Activated T-cell treated with anti-CD3 and anti-CD28 coated beads for 4 hours (primary cell): ENCODE data around the gene CDH3.

Experiments used
- DNase-seq: peaks from one replicate; pipeline ENCODE4 v3.0.0-alpha.2; 2020

CDH3 gene

DNA sequence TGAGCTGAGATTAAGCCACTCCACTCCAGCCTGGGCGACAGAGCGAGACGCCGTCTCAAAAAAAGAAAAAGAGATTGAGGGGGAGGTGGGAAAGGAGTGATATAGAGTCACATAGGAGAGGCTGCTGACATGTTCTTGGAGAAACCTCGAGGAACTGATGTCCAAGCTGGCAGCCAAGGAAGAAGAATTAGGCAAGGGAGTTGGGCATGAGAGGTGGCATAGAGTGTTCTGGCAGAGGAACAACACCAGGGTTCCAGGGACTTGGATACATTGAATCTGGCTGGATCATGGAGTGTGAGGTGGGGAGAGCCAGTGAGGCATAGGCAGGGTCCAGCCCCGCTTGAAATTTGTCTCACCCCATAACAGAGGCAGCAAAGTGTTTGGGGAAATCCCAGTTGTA, 10.7 kb downstream of the CDH3 start:
- no peak for DNase-seq

DNA sequence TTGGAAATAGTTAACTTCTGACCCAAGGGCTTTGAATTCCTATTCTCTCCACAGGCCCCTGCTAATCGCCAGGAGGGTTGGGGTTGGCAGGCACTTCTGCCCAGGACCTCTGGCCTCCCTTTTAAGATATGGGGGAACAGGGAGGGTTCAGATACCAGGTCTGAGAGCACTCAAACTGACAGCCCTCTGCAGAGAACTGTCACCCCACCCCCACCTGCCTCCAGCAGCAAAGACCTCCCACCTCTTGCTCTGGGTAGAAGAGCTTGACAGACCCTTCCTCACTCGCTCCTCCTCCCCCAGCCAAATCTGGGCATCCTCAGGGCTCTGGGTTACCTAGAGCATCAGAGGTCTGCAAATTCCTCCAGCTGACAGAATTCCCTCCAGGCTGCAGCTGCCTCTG, 11.6 kb downstream of the CDH3 start:
- DNase-seq, result no peak

DNA sequence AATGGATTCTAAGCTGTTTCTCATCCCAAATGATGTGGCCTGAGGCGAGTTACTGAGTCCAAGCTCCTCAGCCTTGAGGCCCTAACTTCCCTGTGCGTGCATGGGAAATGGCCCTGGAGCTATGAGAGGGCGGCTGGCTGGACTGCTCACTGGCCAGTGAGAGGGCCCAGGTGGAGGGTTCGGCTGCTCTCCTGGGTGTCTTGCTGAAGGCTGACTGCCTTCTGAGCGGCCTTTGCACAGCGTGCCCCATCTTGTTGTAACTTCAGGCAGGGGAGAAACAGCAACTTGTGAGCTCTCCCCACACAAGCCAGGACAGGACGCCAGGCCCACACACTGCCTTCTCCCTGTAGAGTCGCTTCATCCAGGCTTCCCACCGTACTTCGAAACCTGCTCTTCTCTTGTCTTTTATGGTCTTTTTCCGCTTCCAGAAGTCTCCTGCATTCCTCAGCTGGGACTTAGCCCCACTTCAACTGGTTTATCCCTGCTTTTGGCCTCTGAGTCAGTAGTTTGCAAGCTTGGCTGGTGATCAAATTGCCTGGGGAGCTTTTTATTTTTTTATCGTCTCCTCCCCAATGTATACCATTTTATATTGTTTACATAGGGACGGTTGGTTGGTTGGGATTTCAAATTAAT, 13.3 kb downstream of the CDH3 start:
- no peak for DNase-seq

DNA sequence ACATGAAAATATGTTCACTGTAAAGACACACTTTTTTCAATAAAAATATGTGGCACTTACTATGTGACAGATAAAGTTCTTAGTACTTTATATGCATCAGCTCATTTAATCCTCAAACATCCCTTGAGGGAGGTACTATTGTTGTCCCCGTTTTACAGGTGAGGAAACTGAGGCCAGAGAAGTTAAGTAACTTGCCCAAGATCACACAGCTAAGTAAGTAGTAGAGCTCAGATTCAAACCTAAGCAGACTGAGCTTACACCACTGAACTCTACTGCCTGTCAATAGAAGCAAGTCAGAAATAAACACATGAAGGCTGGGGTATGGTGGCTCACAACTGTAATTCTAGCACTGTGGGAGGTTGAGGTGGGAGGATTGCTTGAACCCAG, 13.9 kb downstream of the CDH3 start:
- DNase-seq, result no peak

DNA sequence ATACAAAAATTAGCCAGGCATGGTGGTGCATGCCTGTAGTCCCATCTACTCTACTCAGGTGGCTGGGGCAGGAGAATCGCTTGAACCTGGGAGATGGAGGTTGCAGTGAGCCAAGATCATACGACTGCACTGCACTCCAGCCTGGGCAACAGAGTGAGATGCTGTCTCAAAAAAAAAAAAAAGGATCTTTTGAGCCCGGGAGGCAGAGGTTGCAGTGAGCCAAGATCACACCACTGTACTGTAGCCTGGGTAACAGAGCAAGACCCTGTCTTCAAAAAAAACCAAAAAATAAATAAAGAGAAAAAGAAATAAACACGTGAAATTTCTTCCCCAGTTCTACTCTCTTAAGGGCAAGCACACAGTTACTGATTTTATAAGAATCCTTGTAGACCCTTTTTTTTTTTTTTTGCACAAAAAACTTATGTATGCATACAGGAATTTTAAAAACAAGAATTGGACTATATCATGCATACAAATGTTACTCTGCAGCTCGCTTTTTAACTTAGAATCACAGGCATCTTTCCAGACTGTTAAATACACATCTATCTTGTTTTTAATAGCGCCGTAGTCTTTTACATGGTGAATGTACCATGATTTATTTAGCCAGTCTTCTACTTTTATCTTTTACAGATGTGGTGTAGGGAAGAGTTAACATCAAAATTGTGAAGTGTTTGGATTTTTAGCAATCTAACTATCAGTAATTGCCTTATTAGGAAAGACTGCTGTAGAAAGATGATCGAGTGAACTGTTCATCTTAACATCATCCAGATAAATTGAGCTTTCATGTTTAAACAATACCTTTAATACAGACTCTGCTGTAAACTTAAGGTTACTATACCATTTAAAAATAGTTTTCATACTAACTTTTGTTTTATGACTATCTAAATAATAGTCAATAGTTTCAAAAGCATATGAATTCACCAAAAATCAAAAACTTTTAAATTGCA, 14.6 kb downstream of the CDH3 start:
- DNase-seq, result no peak

DNA sequence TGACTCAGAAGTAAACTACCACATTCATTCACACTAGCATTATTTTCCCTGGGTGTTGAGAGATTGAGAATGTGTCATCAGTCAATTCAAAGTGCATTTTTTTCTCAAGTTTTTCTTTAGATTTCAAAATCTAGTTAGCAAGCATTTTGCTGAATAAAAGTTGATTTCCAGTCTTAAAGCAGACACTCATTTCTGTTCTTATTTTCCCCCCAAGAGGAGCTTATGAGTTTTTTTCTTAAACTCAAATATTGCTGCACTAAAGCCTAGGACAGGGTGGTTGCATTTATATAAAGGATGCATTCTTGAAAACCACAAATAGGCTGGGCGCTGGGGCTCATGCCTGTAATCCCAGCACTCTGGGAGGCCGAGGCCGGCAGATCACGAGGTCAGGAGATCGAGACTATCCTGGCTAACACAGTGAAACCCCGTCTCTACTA, 15.3 kb downstream of the CDH3 start:
- no peak for DNase-seq

DNA sequence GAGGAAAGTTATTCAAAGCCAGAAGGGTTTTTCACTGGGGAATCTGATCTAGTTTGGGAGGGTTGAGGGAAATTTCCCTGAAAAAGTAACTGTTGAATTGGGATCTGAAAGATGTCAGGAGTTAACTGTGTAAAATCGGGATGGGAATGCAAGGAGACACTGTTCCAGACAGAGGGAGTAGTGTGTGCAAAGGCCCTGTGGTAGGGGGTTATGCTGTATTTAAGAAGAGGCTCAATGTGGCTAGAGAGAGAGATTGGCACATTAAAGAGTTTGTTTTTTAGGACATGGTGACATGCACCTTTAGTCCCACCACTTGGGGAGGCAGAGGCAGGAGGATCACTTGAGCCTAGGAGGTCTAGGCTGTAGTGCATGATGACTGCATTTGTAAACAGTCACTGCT, 16.9 kb downstream of the CDH3 start:
- no peak for DNase-seq

DNA sequence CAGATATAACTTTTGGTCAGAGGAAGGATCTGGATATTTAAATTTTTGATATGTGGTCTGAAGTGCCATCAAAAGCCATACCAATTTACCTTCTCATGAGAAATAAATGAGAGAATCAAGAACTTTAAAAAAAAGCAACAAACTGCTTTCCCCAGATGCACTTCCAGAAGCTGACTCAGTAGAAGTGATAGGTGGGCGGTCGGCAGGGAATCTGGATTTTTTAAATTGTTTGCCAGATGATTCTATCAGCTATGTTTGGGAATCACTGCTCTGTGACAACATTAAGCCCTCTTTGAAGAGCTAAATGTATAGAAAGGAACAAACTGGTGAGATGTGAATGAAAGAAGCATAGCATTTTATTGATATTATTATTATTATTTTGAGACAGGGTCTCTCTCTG, 19.2 kb downstream of the CDH3 start:
- DNase-seq, result no peak

DNA sequence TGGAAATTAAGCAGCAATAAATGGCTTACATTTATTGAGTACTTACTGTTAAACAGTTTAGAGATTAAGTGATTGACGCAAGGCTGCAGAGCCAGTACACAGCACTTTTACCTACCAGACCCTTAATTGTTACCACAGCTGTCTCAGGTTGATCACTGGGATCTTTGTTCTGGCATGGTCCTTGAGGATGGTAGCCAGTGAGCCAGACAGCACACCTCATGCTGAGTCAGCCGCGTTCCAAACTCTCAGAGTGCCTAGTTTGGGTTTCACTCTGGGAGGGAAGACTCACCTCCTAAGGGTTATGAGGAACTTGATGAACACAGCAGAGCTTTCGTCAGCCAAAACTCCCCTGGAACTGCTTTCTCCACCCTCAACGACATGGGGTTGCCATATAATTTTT, 20.4 kb downstream of the CDH3 start:
- no peak for DNase-seq

DNA sequence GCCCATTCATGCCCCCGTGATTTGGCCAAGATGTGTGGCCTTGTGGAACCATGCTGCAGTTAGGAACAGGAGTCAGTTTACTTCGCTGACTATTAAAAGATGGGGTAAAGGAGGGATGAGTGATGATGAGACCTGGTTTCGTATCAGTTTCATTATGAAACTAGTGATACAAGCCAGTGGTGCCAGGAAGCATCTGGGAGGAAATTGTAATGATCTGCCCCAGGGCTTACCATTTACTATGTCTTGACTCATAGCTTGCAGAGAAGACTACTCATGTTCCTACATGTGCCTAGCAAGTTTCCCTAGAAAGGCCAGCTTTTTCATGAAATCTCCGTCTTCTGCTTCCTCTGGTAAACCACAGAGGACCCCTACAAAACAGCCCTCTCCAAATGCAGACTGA, 23.2 kb downstream of the CDH3 start:
- DNase-seq, result no peak

DNA sequence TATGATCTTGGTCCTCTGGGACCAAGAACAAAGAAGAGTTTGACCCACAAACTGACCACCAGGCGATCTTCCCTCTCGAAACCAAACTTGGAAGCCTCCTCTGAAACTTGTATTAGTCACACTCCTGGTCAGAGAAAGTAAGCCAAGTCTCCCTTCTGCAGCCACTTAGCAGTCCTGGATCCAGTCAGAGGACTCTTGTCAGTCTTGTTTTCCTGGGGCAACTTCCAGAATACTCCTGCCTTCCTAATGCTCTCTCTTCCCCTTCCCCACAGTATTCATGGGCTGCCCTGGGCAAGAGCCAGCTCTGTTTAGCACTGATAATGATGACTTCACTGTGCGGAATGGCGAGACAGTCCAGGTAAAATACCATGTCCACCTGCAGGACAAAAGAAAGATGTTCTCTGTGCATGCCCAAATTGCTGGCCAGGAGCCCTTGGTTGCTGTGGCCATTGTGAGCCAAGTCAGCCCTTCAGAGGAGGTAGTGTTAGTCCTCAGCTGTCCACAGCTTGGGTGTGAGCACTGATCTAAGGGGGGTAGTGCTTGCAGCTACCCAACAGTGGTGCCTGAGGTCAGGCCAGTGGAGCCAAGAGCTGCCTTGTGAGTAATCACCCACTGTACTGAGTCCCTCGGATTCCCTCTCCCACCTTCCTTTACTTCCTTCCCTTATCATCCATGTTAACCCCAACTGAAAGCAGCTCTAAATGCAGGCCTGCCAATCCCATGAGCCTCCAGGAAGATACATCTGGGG, 31.2 kb downstream of the CDH3 start:
- DNase-seq, result no peak

DNA sequence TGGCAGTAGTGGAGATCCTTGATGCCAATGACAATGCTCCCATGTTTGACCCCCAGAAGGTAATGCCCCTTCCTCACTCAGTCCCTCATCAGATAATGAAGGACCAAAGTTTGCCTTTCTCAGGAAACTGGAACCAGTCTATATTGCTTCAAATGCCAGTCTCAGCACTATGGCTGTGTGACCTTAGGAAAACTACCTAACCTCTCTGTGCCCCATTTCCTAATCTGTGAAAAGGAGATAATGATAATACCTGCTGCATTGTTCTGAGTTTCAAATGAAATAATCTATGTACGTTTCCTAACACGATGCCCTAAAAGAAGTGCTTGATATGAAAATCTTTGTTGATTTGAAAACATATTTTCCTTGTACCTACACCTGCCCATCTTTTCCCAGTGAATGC, 35.9 kb downstream of the CDH3 start:
- DNase-seq, result no peak

DNA sequence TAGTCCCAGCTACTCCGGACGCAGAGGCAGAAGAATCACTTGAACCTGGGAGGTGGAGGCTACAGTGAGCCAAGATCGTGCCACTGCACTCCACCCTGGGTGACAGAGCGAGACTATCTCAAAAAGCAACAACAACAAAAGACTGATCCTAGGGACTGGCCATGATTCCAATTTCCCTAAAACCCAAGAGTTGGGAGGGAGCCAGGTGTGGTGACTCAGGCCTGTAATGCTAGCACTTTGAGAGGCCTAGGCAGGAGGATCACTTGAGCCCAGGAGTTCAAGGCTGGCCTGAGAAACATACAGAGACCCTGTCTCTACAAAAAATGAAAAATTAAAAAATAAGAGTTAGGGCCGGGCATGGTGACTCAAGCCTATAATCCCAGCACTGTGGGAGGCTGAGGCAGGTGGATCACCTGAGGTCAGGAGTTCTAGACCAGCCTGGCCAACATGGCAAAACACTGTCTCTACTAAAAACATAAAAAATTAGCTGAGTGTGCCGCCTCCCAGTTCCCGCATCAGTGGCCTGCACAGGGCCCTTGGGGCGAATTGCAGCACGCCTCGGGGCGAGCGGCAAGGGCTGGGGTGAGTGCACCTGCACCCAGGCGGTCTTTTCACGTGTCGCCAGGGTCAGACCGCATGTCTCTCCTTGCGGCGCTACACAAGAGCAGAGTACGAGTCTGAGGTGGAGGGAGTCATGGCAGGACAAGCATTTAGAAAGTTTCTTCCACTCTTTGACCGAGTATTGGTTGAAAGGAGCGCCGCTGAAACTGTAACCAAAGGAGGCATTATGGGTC, 40.8 kb downstream of the CDH3 start:
- DNase-seq, result no peak

DNA sequence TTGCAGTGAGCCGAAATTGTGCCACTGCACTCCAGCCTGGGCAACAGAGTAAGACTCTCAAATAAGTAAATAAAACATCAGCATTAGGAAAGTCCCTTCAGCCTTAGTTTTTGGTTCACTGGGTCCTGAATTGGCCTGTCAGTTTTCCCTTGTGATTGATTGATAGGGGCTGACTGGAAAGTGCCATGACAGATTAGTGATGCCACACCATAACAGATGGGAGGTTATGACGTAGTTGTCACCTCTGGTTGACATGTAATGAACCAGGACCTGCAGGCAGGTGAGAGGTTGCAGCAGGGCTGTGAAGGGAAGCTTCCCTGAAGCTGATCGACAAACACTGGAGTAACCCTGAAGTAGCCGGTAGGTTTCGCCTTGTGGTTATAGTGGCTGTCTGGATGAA, 41.8 kb downstream of the CDH3 start:
- no peak for DNase-seq

DNA sequence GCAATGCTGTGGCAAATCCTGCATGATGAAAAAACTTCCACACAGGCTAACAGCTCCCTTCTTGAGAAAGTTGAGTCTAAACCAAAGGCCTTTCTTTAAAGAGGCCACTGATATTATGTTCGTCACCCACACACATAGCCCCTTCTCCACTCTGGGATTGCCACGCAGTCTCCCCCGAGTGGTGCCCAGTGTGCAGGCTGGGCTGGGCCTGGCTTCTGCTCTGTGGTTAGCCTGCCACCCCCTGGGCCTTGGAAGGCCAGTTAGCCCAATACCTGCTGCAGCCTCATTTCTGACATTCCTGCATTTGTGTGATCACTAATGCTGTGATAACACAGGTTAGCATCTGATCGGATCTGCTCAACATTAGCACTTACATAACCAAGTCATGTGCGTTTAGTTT, 44.8 kb downstream of the CDH3 start:
- no peak for DNase-seq

DNA sequence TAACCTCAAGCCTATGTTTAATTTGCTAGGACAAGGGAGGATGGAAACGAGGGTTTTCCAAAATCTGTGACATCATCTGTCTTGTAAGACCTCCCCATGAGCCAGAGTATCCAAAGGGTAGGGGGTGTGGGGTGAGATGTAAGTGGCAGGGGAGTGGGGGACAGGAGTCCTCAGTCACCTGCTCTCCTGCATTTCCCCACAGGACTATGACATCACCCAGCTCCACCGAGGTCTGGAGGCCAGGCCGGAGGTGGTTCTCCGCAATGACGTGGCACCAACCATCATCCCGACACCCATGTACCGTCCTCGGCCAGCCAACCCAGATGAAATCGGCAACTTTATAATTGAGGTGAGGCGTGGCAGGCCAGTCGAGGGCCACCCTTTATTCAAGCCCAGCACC, 50.5 kb downstream of the CDH3 start:
- DNase-seq, result no peak

DNA sequence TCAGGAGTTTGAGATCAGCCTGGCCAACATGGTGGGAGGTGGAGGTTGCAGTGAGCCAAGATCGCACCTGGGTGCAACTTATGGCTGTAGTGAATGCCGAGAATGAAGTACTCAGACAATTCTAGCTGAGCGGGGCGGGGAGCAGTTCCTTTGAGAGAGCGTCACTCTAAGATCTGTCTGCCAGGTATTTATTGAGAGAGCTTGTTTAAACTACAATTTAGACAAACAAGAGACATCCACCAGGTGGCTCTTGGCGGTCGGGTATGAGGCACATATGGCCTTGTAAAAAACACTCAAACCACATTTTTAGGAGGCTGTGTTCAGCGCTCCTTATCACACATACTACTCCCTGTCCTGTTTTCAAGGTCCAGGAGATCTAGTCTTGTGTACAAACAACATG, 51.4 kb downstream of the CDH3 start:
- DNase-seq, result no peak

DNA sequence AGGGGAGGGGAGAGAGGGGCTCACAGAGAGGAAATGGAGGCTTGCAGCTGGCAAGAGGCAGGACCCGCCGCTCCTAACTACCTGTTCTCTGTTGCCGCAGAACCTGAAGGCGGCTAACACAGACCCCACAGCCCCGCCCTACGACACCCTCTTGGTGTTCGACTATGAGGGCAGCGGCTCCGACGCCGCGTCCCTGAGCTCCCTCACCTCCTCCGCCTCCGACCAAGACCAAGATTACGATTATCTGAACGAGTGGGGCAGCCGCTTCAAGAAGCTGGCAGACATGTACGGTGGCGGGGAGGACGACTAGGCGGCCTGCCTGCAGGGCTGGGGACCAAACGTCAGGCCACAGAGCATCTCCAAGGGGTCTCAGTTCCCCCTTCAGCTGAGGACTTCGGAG, 53.0 kb downstream of the CDH3 start:
- no peak for DNase-seq

DNA sequence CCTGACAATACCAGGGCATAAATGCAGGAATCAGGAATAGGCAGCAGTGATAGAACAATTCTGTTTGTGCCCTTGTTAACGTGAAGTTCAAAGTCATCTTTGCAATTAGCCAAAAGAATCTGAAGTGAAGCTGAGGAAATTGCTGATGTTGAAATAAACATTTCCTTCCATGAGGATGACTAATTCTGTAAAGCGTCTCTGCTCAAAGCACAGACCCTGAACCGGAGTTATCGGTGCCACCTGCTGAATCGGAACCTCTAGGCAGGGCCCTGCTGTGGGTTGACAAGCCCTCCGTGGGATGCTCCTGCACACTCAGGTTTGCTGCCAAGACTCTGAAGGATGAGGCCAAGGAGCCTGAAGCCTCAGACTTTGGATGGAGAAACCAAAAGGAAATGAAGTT, 55.0 kb downstream of the CDH3 start:
- DNase-seq, result no peak

DNA sequence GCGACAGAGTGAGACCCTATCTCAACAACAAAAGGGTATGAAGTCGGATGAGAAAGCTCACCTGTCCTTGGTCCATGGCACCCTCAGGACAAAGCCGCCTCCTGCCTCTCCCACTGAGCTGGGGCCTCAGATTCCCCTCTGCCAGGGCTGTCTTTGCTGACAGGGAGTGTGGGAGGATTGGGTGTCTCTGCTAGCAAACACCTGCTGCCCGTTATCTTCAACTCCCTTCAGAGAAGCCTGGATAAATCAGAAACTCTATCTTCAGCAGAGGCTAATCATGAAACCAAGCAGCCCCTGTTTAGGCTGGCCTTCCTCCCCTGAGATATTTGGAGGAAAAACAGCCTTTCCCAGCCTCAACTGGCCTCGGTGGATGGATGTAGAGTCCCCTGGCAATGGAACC, 55.7 kb downstream of the CDH3 start:
- no peak for DNase-seq

DNA sequence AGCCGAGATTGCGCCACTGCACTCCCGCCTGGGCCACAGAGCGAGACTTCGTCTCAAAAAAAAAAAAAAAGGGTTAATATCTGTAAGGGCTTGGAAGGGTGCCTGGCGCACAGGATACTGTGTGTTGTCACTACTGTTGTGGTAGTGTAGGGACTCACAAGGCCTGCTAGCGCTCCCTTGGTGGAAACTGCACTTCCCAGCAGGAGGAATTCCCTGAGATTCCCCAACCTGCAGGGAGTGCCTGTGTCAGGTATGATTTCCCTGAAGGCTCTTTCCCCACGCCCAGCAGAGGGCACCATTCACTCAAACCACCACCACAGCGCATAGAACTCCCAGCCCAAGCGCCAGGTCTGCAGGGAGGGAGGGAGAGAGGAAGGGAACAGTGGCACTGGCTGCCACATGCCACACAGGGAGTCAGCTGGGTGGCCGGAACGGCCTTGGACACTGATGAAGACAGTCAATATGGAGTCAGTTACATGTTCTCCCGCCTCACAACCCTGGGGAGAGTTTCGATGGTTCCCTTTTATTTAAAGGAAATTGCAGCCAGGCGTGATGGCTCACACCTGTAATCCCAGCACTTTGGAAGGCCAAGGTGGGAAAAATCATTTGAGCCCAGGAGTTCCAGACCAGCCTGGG, 59.2 kb downstream of the CDH3 start:
- peak; percentile 33 for DNase-seq

DNA sequence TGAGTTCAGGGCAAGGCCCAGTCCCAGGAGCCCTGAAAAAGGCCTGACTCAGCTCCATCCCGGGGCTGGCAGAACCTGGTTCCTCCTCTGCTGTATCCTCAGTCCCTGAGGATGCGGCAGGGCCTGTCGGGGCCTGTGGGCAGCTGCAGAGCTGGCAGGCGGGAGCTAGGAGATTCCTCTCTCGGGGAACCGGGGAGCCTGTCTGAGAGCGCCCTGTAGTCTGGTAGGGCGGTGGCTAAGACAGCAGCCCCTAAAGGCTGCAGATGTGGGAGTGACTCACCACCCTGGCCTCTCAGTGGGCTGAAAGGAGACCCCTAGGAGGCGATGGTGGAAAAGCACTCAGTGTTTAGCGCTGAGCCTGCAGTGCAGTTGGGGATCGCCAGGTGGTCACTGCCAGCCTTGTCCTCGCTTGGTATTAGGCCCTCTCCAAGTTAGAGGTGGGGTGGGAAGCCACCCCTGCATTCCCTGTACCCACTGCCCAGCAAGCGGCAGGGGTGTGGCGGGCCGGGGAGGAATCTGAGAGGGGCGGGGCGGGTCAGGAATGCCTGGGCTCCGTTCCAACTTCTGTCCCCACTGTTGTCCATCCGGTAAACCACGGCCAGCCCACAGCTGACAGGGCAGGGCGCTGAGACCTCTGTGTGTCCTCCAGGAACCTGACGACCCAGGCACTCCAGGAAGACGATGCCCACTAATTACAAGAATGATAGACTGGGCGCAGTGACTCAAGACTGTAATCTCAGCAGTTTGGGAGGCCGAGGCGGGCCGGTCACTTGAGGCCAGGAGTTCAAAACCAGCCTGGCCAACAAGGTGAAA, 62.4 kb downstream of the CDH3 start:
- no peak for DNase-seq
